Measurements from ENCODE around the gene MBOAT1. TPM values are rescaled to one million over a fixed set of nuclear protein-coding genes. Genes with fewer than 3 reads are reported as not detected.
"Not testable (repeated sequence)": the region's sequence is repeated elsewhere in the genome, so short reads cannot be mapped to it uniquely, and the experiment has no call there.

The MBOAT1 gene, protein sequence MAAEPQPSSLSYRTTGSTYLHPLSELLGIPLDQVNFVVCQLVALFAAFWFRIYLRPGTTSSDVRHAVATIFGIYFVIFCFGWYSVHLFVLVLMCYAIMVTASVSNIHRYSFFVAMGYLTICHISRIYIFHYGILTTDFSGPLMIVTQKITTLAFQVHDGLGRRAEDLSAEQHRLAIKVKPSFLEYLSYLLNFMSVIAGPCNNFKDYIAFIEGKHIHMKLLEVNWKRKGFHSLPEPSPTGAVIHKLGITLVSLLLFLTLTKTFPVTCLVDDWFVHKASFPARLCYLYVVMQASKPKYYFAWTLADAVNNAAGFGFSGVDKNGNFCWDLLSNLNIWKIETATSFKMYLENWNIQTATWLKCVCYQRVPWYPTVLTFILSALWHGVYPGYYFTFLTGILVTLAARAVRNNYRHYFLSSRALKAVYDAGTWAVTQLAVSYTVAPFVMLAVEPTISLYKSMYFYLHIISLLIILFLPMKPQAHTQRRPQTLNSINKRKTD
- 3.1 TPM for polyA plus RNA-seq

DNA sequence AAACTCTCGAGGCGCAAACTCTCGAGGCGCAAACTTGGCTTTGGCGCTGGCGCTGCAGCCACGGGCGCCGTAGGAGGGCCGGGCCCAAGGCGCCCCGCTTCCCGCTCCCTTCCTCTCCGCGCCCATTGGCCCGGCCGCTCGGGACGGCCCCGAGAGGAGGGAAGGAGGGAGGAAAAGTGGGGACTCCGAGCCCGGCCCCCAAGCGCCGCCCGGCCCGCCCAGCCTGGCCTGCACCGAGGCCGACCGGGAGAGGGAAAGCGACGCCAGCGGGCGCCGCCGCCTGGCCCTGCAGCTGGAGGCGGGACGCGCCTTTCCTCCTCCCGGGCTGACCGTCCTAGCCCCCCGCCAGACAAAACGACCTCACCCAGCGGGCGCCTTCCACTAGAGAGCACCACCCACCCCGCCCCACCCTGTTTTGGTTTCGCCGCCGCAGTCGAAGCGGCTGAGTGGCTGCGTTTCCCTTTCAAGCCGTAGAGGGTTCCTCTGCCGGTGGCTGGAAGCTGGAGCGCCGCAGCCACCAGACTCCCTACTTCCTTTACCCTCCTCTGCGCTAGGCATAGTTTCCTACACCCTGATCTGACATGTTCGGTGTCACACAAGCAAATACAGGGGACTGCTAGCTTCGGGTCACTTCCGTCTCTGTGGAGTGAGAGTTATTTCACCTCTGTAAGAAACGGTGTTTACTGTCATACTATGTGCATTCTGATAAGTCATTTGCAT, at the start of gene MBOAT1:
TSS of gene MBOAT1 (minus strand) at position 78 of the 720 bp plus-strand sequence. CDS start 235 bp downstream, outside the sequence.
- Mint-ChIP-seq H3K9me3 (no peaks in the 10 kb centered on the region), H3K4me3 (peak within 1 kb of the TSS; percentile 88 to 99 (median 98)), H3K36me3 (no peaks in the 10 kb centered on the region), H3K4me1 (peaks cover 18 to 30% (median 25%) of the 10 kb centered on the region in 3 donors), H3K27ac (peak within 1 kb of the TSS; percentile 77 to 97 (median 84)), H3K27me3 (peaks cover 4% of the 10 kb centered on the region)

DNA sequence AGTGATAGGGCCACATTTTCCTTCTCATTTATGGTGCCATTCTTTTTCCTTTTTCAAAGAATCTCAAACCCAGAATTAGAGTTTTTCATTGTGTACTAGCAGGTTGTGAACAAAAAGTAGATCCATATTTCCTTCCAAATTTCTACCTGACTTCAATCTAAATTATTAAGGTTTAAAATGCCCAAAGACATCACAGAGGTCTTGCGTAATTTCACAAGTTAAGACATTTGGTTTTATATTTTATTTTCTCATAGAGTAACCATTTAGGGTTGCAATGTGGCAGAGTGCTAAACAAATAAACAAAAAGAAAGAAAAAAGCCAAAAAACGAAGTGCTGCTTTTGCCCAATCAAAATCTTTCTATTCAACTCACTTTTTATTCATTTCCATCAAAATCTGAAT, 49.4 kb upstream of the MBOAT1 start:
- Mint-ChIP-seq H3K4me1 (no peaks in the 10 kb centered on the region), H3K4me3 (no peak overlapping the region), H3K9me3 (peaks cover 0 to 8% (median 0%) of the 10 kb centered on the region in 3 donors), H3K27me3 (peaks cover 4% of the 10 kb centered on the region), H3K36me3 (no peaks in the 10 kb centered on the region), H3K27ac (no peak overlapping the region)

DNA sequence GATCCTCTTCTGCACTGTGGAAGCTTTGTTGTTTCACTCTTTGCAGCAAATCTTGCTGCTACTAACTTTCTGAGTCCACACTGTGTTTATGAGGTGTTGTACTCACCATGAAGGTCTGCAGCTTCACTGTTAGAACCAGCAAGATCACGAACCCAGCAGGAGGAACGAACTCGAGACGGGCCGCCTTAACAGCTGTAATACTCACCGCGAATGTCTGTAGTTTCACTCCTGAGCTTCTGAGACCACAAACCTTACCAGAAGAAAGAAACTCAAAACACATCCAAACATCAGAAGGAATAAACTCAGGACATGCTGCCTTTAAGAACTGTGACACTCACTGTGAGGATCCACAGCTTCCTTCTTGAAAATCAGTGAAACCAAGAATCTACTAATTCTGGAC, 48.1 kb upstream of the MBOAT1 start:
- peaks cover 0 to 6% (median 0%) of the 10 kb centered on the region in 3 donors for H3K9me3 Mint-ChIP-seq
- no peaks in the 10 kb centered on the region for H3K36me3 Mint-ChIP-seq
- H3K27me3 Mint-ChIP-seq, result peaks cover 4% of the 10 kb centered on the region
- no peaks in the 10 kb centered on the region for H3K4me1 Mint-ChIP-seq
- H3K4me3 Mint-ChIP-seq, result no peak overlapping the region
- H3K27ac Mint-ChIP-seq, result no peak overlapping the region

DNA sequence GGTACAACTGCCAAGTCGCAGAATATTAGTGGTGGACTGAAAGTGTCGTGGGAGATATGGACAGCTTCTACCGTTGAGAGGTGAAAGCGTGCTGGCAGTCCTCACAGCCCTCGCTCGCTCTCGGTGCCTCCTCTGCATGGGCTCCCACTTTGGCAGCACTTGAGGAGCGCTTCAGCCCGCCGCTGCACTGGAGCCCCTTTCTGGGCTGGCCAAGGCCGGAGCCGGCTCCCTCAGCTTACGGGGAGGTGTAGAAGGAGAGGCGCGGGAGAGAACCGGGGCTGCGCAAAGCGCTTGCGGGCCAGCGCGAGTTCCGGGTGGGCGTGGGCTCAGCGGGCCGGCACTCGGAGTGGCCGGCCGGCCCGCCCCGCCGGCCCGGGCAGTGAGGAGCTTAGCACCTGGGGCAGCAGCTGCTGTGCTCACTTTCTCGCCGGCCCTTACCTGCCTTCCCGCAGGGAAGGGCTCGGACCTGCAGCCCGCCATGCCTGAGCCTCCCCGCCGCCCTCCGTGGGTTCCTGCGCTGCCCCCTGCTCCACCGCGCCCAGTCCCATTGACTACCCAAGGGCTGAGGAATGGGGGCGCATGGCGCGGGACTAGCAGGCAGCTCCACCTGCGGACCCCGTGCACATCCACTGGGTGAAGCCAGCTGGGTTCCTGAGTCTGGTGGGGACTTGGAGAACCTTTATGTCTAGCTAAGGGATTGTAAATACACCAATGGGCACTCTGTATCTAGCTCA, 47.2 kb upstream of the MBOAT1 start:
- Mint-ChIP-seq H3K27me3 (peaks cover 8% of the 10 kb centered on the region), H3K27ac (no peak overlapping the region), H3K36me3 (no peaks in the 10 kb centered on the region), H3K9me3 (peaks cover 0 to 6% (median 0%) of the 10 kb centered on the region in 3 donors), H3K4me1 (no peaks in the 10 kb centered on the region), H3K4me3 (no peak overlapping the region)

DNA sequence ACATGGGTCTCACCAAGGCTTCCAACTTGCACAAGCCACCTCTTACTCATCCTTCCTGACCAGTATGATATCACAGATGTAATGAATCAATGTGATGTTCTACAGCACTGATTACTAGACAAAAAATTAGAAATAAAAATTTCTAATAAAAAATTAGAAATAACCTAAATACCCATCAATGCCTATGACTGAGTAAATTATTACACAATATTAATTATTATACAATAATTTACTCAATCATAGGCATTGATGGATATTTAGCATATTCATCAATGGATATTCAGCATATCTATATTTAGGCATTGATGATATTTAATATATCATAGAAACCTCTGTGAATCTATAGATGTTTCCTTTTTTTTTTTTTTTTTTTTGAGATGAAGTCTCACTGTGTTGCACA, 43.2 kb upstream of the MBOAT1 start:
- Mint-ChIP-seq H3K9me3 (no peaks in the 10 kb centered on the region), H3K4me3 (no peak overlapping the region), H3K27ac (no peak overlapping the region), H3K36me3 (no peaks in the 10 kb centered on the region), H3K4me1 (peaks cover 0 to 2% (median 0%) of the 10 kb centered on the region in 3 donors), H3K27me3 (peaks cover 5% of the 10 kb centered on the region)

DNA sequence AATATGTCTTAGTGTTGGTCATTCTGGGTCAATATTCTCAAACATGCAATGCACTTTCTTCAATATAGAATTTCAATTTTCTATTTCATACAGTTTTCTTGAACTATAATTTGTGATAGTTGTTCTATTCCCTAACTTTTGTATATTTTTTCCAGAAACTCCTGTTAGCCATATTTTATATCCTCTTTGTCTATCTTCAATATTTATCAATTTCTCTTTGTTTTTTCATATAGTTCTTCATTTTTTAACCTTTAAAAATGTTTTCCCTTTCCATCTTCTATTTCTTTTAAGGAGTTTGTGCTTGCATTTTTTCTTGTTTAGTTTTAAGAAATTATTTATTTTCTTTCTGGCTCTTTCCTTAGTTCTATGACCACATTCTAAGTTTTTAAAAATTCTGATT, 42.0 kb upstream of the MBOAT1 start:
- Mint-ChIP-seq H3K4me1 (peaks cover 0 to 2% (median 0%) of the 10 kb centered on the region in 3 donors), H3K27ac (no peak overlapping the region), H3K36me3 (no peaks in the 10 kb centered on the region), H3K9me3 (no peaks in the 10 kb centered on the region), H3K4me3 (no peak overlapping the region), H3K27me3 (peaks cover 5% of the 10 kb centered on the region)

DNA sequence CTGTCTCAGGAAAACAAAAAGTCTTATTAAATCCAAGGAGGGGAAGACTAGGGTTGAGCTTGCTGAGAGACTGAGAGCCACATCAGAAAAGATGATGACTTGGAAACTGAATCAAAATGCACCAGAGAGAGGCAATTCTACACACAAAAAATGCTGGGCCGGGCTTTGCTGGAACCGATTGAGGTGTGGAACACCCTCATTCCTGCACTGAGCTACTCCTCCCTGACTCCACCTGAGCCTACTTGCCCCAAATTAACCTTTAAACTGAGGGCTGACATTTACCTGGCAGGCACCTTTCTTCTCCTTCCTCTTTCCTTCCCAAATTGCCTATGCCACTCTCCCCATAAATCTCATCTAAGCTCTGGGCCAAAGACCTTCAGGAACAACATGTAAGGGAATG, 40.8 kb upstream of the MBOAT1 start:
- H3K9me3 Mint-ChIP-seq, result no peaks in the 10 kb centered on the region
- peaks cover 0 to 2% (median 0%) of the 10 kb centered on the region in 3 donors for H3K4me1 Mint-ChIP-seq
- no peaks in the 10 kb centered on the region for H3K36me3 Mint-ChIP-seq
- no peak overlapping the region for H3K4me3 Mint-ChIP-seq
- H3K27me3 Mint-ChIP-seq, result peaks cover 4% of the 10 kb centered on the region
- no peak overlapping the region for H3K27ac Mint-ChIP-seq

DNA sequence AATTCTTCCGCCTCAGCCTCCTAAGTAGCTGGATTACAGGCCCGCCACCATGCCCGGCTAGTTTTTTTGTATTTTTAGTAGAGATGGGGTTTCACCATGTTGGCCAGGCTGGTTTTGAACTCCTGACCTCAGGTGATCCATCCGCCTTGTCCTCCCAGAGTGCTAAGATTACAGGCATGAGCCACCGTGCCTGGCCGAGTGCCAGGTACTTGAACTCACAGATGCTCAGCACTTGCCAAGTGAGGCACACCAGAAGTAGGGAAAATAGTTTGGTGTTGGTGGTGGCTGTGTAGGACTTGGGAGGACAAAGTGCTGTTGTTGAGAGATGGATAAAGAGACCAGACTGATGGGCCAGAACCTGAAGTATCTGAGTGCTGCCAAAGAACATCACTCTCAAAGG, 40.0 kb upstream of the MBOAT1 start:
- Mint-ChIP-seq H3K4me3 (no peak overlapping the region), H3K9me3 (peaks cover 0 to 1% (median 0%) of the 10 kb centered on the region in 3 donors), H3K27ac (no peak overlapping the region), H3K36me3 (no peaks in the 10 kb centered on the region), H3K4me1 (peaks cover 0 to 2% (median 0%) of the 10 kb centered on the region in 3 donors), H3K27me3 (peaks cover 4% of the 10 kb centered on the region)

DNA sequence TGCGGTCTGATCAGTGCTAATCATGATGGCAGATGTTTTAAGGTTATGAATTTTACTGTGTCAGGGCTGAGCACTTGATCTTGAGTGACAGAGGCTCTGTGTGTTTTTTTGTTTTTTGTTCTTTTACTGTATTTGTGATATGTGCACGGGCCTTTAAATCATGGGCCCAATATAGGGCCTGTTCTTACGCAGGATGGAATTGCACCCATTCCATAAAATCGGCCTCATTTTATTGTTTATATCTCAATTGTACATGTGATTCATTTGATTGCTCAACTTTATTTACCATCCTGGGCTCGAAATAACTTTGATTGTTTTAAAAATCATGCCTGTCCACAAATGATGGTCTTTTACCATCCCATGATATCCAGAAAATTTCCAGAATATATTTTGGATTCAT, 39.3 kb upstream of the MBOAT1 start:
- H3K27ac Mint-ChIP-seq, result no peak overlapping the region
- peaks cover 0 to 2% (median 0%) of the 10 kb centered on the region in 3 donors for H3K4me1 Mint-ChIP-seq
- H3K36me3 Mint-ChIP-seq, result no peaks in the 10 kb centered on the region
- H3K4me3 Mint-ChIP-seq, result peak overlapping the region in 1 of 4 donors; percentile 32
- peaks cover 4% of the 10 kb centered on the region for H3K27me3 Mint-ChIP-seq
- peaks cover 0 to 1% (median 0%) of the 10 kb centered on the region in 3 donors for H3K9me3 Mint-ChIP-seq

DNA sequence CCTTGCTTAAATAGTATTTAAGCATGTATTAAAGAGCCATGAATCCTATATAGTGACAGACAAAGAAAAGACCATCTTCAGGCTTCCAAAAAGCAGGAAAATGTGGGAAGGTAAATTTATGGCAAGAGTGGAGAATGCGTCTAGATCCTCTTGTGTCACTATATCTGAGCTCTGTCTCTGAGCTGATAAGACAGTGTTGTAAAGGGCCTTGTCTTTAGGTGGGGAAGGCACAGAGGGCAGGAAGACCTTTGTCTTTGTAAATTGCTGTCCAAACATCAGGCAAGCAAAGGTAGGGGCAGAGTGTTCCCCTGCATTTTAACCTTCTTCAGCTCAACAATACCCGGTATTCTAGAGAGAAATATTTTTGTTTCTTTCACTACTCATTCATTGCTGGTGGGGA, 33.9 kb upstream of the MBOAT1 start:
- Mint-ChIP-seq H3K27ac (no peak overlapping the region), H3K27me3 (no peaks in the 10 kb centered on the region), H3K36me3 (no peaks in the 10 kb centered on the region), H3K9me3 (peaks cover 0 to 1% (median 0%) of the 10 kb centered on the region in 3 donors), H3K4me3 (no peak overlapping the region), H3K4me1 (no peaks in the 10 kb centered on the region)

DNA sequence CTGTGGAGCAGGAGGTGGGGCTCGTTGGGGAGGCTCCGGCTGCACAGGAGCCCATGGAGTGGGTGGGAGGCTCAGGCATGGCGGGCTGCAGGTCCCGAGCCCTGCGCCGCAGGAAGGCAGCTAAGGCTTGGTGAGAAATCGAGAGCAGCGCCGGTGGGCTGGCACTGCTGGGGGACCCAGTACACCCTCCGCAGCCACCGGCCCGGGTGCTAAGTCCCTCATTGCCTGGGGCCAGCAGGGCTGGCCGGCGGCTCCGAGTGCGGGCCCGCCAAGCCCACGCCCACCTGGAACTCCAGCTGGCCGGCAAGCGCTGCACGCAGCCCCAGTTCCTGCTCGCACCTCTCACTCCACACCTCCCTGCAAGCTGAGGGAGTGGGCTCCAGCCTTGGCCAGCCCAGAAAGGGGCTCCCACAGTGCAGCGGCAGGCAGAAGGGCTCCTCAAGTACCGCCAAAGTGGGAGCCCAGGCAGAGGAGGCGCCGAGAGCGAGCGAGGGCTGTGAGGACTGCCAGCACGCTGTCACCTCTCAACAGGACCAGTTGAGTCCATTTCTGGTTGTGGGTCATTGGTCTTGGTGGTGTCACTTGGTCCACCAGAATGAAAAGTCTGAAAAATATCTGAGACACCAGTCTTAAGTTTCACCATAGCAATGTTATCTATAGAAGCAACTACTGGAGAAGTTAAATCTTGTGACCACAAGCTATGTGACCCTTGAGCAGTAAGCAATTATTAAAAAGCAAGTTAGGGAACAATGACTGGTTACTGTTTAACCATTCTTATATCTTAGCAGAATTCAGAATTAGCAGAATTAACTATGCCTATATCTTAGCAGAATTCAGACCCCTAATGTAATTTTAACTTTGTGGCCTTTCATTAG, 32.8 kb upstream of the MBOAT1 start:
- not testable (repeated sequence) for H3K4me1 Mint-ChIP-seq, H3K27me3 Mint-ChIP-seq, H3K36me3 Mint-ChIP-seq, H3K27ac Mint-ChIP-seq, H3K9me3 Mint-ChIP-seq, H3K4me3 Mint-ChIP-seq

DNA sequence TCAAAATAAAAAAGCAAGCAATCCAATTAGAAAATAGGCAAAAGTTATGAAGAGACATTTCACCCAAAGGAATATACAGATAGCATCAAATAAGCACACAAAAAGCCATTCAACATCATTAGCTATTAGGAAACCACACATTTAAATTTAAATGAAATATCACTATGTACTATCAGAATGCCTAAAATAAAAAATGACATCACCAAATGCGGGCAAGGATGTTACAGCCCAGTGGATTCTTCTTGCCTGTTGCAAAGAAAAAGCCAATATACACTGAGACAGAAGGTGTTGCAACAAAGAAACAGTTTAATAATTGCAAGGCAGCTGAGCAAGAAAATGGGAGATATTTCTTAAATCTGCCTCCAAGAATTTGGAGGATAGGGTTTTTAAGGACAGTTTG, 31.0 kb upstream of the MBOAT1 start:
- Mint-ChIP-seq H3K9me3 (peaks cover 0 to 1% (median 0%) of the 10 kb centered on the region in 3 donors), H3K4me1 (no peaks in the 10 kb centered on the region), H3K4me3 (no peak overlapping the region), H3K27me3 (no peaks in the 10 kb centered on the region), H3K27ac (peak overlapping the region in 1 of 3 donors; percentile 78), H3K36me3 (no peaks in the 10 kb centered on the region)

DNA sequence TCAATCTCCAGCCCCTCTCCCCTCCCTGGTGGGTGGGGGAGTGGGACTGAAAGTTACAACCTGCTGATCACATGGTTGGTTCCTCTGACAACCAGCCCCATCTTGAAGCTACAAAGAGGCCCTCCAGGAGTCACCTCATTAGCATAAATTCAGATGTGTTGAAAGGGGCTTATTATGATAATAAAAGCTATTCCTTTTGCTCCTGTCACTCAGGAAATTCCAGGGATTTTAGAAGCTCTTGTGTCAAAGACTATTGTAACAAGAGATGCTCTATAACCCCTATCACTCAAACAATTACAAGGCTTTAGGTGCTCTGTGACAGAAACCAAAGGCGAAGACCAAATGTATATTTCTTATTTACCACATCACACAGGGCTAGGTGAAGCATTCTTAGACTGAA, 30.1 kb upstream of the MBOAT1 start:
- H3K36me3 Mint-ChIP-seq, result peaks cover 3% of the 10 kb centered on the region
- H3K27ac Mint-ChIP-seq, result no peak overlapping the region
- H3K4me3 Mint-ChIP-seq, result no peak overlapping the region
- no peaks in the 10 kb centered on the region for H3K4me1 Mint-ChIP-seq
- peaks cover 0 to under 1% (median 0%) of the 10 kb centered on the region in 3 donors for H3K9me3 Mint-ChIP-seq
- no peaks in the 10 kb centered on the region for H3K27me3 Mint-ChIP-seq

DNA sequence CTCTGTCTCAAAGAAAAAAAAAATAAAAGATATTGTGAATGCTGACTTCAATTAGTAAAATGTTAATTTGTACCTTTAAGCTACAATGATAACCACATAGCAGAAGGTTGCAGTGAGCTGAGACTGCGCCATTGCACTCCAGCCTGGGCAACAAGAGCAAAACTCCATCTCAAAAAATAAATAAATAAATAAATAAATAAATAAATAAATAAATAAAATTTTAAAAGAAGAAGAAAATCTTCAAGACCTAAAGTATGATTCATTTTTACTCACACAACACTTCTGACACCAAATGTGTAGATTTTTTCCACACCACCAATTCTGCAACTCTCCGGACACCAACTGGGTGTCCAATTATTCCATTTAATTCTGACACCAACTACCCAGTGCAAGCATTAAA, 28.8 kb upstream of the MBOAT1 start:
- Mint-ChIP-seq H3K4me1 (no peaks in the 10 kb centered on the region), H3K27ac (no peak overlapping the region), H3K9me3 (no peaks in the 10 kb centered on the region), H3K27me3 (peaks cover under 1% of the 10 kb centered on the region), H3K36me3 (peaks cover 3% of the 10 kb centered on the region), H3K4me3 (no peak overlapping the region)

All from IgD-negative memory B cell (primary cell).